GM18502 (cell line): ENCODE measurements around the gene TMEM44.
"Not testable (repeated sequence)": the region's sequence is repeated elsewhere in the genome, so short reads cannot be mapped to it uniquely, and the experiment has no call there.

Source experiments
- ATAC-seq: cut with Tn5 transposase; IDR thresholded peaks from one replicate; pipeline ENCODE4 v1.9.1; 2021; ENCODE audit warnings: mild to moderate bottlenecking; ENCODE audit not compliant: unreplicated experiment, poor library complexity

TMEM44 gene

DNA sequence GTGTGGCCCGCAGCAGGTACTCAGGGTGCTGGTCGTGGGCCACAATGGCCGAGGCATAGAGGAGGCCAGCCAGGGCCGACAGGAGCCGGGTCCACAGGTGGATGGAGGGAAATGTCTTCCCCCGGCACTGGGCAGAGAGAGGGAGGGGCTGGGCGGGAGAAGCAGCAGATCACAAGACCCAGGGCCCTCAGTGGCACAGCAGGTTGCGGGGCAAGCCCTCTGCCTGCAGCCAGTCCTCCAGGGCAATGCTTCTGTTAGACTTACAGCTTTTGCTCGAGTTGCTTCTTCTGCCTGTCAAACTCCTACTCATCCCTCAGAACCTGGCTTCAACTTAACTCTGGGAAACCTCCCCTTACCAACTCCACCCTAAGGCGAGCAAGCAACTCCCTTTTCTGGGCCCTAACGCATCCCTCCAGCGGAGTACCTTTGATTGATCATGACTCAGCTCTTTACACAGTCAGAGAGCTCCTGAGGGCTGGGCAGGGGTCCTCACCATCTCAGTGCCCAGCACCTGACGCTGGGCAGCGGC lies 16.0 kb downstream of the TMEM44 start:
- no peak for ATAC-seq

DNA sequence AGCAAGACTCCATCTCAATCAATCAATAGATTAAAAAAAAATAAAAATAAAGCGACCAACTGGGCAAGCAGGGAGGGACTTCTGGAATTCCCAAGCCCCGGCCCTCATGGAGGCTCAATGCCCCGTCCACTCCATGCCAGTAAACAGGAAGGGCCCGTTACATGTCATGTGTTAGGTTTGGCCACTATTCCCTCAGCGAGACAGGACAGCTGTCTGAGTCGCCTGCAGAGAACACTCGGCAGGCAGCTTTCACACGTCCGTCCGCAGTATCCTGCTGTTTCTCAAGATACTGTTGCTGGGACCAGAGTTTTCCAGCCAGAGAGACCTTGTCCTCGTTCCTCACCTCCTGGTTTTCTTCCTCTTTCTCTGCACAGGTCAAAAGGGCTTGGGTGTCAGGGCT lies 18.0 kb downstream of the TMEM44 start:
- ATAC-seq = no peak

DNA sequence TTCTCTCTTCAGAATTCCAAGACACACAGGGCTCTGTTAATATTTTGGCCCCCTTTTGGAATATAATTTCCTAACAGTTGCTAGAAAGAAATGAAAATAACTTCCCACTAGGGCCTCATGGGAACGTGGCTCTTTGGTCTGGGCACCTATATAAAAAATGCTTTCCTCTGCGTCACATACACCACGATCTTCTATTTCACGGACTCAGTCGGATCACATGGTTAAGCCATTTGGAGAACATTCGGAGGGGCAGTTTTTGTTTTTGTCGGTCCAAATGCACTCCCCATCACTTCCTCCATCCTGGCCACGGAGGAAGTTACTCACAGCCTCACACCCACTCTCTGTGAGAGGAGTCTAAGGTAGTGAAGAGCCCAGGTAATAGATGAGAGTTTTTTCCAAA lies 21.0 kb downstream of the TMEM44 start:
- ATAC-seq = no peak

DNA sequence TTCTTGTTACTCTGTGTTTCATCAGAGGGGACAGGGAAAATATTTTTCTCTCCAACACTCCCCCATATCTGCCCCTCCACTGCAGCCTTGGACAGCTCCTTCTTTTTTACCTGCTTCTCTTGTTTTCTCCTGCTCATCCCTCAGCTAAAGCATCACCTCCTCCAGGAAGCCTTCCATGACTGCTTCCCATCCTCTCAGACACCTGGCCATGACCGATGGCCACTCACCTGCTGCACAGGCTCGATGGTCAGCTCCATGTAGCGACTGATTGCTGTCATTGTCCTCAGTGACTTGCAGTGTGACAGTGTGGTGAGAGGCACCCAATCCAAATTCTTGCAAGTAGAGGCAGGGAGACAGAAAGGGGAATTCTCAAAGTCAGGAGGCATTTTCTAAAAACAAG lies 22.5 kb downstream of the TMEM44 start:
- no peak for ATAC-seq

DNA sequence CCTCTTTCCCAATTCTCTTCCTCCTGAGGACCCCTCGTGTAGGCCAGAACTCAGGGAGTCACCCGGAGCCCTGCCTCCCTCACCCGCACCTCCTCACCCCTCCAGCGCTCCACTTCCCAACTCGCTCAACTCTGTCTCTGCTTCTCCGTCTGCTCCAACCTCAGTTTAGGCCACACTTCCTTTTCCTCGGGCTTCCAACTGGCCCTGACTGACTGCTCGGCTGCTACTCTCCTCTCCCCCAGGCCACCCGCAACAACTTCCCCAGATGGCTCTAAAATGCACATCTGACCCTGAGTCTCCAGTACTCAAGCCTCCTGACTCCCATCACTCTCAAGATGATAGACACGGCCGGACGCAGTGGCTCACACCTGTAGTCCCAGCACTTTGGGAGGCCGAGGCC lies 23.6 kb downstream of the TMEM44 start:
- no peak for ATAC-seq

DNA sequence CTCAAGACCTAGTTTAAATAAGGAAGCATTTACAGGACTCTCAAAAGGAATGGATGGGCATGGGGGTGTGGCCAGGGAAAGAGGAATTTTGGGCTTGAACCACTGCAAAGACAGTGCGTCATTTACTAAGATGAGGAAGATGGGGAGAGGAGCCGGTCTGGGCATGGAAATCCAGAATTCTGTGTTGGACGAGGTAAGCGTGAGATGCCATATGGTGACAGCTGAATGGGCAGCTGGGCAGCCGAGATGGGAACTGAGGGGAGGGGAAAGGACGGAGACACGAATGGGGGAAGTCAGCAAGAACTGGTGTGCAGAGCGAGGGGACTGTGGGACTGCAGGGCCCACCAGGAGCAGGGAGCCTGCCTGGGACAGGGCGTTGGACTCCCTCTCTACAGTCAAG lies 24.2 kb downstream of the TMEM44 start:
- ATAC-seq = no peak

DNA sequence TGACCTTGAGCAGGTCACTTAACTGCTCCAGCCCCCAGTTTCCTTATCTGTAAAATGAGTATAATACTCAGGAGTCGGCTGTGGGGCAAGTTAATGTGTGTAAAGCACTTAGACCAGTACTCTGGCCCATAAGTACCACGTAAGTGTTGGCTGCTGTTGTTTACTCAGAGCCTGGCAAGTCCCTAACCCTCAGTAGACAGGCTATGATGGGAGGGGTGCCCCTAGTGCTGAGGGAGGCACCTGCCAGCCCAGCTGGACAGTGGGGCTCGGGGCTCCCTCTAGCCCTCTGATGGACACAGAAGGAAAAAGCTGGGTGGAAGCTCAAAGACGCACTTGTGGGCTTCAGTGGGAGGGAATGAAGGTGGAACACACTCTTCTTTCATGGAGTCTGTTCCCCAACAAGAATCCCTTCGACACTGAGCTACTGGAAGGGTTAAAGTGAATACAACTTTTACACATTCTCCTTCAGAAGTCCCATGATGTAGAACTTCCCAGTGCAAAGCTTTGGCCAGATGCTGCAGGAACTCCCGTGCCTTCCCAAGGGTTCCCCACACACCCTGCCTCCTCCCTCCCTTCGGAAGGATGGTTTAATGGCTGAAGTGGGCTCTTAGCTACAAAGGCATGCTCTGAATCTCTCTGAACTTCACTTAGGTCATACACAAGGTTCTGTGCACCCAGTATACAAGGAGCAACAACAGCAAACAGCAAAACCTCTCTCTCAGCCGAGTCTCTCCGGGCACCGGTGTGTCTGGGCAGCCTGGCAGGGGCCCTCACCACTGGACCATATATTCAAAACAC lies 25.4 kb downstream of the TMEM44 start:
- no peak for ATAC-seq

DNA sequence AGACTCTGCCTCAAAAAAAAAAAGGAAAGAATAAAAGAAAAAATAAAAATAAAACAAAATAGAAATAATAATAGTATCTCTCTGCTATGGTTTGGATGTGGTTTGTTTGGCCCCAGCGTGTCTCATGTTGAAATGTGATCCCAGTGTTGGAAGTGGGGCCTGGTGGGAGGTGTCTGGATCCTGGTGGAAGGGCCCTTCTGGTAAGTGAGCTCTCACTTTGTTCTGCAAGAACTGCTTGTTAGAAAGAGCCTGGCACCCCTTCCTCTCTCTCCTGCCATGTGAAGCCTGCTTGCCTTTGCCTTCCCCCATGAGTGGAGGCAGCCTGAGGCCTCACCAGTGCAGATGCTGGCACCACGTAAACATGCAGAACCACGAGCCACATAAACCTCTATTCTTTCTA lies 26.3 kb downstream of the TMEM44 start:
- ATAC-seq = no peak

DNA sequence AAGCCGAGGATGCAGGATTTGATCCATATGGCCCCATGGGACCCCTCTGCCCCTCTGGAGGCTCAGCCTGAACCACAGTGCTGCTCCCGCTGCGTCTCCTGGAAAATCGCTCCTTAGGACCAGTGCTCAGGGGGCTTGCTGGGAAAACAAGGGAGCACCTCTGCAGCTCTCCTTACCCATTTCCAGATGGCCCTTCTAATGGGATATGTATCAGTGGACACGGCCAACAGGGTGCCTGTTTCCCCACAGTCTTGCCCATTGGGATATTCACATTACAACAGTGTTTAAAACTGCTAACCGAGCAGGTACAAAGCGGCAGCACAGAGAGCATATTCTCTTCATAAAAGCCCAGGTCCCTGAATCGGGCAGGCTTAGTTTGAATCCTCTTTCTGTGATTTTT lies 27.1 kb downstream of the TMEM44 start:
- no peak for ATAC-seq

DNA sequence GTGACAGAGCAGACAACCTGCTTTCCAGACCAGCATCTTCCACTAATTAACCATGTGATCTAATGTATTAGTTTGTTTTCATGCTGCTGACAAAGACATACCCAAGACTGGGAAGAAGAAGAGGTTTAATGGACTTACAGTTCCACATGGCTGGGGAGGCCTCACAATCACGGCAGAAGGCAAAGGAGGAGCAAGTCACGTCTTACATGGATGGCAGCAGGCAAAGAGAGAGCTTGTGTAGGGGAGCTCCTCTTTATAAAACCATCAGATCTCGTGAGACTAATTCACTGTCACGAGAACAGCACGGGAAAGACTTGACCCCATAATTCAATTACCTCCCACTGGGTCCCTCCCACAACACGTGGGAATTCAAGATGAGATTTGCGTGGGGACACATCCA lies 27.9 kb downstream of the TMEM44 start:
- not testable (repeated sequence) for ATAC-seq

DNA sequence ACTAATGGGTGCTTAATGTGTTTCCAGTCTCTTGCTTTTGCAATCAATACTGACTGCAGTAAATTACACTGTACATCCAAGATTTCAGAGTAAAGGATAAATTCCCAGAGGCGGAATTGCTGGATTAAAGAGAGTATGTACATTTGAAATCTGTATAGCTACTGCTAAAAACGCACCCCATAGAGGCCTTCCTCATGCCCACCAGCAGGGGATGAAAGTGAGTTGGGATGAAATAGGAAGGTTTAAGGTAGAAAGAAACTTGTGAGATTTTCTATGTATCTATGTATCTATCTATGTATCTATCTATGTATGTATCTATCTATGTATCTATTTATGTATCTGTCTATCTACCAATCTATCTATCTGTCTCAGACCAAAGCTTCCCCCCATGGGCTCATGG lies 28.4 kb downstream of the TMEM44 start:
- ATAC-seq = no peak

DNA sequence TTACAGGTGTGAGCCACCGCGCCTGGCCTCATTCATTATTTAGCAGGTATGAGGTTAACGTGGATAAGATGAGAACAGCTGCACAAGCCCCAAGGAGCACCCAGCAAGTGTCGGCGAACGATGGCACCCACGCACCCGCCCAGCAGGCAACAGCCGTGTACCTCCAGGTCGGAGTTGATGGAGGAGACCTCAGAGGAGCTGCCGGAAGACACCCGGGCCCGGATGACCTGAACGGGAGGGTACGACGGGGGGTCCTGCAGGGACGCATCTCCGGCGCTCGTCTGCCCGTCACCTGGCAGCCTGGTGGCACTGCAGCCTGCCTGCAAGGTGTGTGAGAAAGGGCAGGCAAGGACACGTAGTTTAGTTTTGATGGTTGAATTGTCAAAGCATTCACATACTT lies 29.1 kb downstream of the TMEM44 start:
- ATAC-seq = no peak

DNA sequence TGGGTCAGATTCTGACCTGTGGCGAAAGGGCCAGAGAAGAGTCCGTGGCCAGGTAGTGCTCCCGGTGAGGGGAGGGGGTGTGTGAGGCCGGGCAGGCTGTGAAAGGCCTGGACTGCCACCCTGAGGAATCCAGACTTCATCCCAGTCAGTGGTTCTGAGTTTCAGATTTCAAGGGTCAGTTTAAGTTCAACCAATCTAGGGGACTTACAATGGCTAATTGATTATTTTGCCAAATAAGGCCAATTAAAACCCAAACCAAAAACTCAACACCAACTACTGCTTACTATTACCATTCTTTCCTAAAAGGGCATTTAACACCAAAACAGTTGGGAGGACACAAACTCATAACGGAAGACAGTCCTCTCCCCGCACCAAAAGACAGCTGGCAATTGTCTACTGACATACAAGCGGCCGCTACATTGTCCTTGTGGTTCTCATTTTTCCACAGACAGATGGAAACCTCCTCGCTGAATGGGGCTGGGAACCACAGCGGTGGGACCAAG lies 30.5 kb downstream of the TMEM44 start:
- ATAC-seq = no peak

DNA sequence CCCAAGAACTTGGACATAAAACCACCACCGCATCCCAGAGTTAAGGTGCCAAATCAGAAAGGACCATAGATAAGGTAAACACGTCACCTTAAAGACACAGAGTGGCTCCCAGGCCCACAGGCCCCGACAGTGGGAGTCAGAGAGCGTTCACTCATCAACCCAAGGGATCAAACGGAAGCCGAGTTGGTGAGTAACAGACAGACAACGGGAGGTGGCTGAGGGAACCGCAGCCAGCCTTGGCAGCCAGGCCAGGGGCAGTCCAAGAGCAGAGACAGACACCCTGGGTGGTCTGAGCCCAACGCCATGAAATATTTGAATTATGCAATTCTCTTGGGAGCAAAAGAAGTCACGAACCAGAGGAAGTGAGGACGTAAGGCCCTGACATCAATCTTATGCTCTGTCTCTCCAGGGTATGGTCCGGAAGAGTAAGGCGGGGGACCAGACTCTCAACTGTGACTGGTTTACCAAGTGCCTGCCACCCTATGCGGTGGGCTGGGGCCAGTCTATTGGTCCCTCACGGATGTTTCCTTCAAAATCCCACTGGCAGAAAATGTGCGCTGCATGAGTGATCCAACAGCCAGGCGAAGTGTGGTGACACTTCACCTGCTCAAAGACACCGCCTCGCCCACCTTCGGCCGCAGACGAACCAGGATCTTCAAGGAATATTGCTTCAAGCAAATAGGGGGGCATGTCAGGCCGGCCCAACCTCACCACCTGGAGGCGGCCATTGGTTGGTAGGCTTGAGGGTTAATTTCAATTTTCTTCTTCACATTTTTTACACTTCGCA lies 34.3 kb downstream of the TMEM44 start:
- ATAC-seq = no peak

DNA sequence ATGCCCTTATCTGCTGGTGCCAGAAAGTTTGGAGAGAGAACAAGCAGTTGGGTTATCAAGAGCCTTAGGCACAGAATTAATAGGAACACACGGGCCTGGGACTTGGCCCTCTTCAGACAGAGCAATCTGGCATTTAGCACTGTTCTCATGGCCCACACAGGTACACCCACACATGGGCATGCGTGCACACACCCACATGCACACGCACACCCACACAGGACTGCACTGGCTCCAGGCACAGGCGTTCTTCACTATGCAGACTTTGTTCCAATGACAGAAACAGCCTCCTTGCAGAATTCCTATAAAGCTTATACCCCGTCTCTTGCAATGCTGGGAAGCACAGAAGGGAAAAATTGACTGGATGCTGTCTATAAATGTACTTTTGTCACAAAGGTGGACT lies 36.3 kb downstream of the TMEM44 start:
- ATAC-seq = no peak

DNA sequence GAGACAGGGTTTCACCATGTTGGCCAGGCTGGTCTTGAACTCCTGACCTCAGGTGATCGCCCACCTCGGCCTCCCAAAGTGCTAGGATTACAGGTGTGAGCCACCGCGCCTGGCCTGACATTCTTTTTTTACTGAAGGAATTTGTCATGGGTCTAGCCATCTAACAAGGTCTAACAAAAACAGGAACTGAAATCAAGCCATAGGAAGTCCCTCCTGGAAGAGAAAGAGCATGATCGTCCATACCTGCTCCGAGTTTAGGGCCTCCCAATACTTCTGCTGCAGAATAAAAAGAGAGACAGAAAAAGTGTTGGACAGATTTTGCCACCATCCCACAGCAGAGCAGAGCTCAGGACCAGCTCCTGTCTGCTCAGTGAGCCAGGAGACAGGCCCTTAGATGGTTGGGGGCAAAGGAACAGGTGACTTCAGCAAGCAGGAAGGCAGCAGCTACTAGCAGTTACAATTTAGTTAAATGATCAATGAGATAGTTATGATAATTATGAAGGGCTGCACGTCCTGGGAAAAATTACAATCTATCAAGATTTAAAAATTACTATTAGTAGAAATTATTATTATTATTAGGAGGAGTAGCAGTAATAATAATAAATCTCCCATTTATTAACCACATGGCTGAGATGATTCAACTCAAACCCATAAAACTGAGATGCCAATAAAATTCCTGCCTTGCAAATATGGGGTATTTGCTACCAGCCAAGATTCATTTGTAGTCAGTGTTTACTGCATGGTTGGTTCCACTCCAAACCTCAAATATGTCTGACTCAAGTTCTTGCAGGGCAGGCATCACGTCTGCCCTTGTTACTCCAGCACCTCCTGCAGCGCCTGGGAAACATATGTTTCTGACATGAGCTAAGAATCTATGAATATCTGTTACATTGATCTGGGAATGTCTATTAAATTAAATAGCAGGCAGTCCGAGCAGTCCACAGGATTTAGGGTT lies 40.1 kb downstream of the TMEM44 start:
- no peak for ATAC-seq

DNA sequence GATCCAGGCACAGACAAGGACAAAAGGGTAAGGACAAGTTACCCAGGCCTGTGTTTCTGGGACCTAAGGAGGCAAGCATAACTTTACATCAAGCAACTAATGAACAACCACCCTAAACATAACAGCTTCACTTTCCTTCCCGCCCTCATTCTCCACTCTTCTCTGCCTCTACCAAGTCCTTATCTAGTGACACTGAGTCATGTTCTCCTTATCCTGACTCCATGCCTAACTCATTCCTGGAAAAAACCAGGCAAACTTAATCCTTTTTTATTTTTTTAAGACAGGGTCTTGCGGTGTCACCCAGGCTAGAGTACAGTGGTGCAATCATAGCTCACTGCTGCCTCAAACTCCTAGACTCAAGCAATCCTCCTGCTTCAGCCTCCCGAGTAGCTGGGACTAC lies 44.5 kb downstream of the TMEM44 start:
- no peak for ATAC-seq

DNA sequence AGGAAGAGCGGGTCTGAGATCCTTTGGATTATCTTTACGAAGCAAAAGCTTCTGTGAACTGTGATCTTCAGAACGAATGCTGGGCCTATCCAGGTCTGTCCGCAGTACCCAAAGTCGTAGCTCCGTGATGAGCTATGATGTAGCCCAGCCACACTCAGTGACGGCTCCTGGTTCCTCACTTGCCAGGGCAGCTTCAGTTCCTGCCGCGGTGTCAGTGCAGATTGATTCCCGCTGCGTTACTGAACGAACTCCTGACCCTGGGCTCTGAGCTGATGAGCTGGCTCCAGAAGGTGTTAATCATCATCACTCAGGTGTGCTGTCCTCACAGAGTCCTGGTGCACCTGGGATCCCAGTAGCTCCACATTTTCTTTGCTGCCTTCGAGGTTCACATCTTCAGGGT lies 45.0 kb downstream of the TMEM44 start:
- no peak for ATAC-seq

DNA sequence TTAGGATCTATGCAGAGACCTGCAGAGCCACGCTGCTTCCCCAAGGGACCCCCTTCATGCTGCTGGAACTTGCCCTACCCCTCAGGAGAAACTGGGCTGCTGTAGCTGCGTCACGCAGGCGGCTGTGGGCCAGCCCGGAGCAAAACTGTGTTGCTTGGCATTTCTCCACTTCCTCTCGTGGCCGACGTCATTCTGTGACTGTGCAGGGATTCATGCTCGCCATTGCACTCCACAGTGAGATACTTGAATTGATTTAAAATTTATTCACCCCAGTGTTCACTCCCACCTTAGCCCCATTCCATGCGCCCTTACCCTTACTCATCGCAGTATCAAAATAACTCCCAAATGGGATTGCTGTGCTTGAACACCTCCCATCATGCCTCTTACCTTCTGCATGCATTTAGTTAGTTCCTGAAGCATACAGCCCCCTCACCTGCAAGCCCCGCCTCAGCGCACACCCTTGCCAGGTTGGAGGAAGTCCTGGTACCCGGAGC lies 45.7 kb downstream of the TMEM44 start:
- no peak for ATAC-seq

DNA sequence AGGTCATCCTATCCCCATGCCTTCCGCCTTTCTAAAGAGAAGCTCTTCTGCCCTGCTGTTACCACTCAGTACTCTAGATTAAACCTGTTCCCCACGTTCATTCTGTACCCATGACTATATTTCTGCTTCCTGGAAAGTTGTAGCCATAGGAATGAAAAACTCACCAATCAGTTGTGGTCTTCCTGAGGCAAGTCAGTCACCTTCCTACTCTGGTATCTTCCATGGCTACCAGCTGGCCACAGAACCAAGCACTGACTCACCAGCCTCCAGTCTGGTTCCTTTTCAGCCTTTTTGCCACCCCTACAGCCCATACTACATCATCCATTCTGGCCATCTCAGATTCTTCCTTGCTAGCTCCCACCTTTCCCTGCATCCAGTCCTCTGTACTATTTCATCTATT lies 46.4 kb downstream of the TMEM44 start:
- no peak for ATAC-seq
